ENCODE data around the gene ALCAM. TPM values are rescaled to one million over a fixed set of nuclear protein-coding genes. Genes with fewer than 3 reads are reported as not detected.

Gene ALCAM
- total RNA-seq, 4 donors from 2014 or later: 7.3 to 249 (median 26.8) TPM

GRCh38 chr3:105424412-105425152 is 57.9 kb downstream of the ALCAM start:
- TF ChIP-seq, protein P1, sequence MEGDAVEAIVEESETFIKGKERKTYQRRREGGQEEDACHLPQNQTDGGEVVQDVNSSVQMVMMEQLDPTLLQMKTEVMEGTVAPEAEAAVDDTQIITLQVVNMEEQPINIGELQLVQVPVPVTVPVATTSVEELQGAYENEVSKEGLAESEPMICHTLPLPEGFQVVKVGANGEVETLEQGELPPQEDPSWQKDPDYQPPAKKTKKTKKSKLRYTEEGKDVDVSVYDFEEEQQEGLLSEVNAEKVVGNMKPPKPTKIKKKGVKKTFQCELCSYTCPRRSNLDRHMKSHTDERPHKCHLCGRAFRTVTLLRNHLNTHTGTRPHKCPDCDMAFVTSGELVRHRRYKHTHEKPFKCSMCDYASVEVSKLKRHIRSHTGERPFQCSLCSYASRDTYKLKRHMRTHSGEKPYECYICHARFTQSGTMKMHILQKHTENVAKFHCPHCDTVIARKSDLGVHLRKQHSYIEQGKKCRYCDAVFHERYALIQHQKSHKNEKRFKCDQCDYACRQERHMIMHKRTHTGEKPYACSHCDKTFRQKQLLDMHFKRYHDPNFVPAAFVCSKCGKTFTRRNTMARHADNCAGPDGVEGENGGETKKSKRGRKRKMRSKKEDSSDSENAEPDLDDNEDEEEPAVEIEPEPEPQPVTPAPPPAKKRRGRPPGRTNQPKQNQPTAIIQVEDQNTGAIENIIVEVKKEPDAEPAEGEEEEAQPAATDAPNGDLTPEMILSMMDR (IDR thresholded peaks at IDR 0.05; ENCODE audit: low read depth): no peak

GRCh38 chr3:105425153-105425502 is 58.4 kb downstream of the ALCAM start:
- TF ChIP-seq, protein P1 (IDR thresholded peaks at IDR 0.05; ENCODE audit: low read depth): no peak

DNA sequence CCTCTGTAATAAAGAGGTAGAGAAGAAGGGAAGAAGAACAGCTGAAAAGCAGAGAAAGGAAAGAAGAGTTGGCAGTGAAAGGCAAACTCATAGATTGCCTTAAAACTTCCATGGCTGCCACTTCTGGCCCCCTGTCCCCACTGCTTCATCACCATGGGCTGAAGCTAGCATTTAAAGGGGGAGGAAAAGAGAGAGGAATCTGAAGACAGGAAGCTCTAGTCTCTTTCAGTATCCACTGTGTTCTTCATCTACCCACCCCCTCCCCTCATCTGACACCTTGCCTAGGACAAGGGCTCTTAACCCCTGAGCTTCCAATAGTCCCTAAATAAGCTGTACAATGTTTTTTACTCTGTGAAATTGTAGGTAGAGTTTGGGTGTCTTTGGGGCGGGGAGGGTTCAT is 60.6 kb downstream of the ALCAM start:
- TF ChIP-seq, protein P1 (IDR thresholded peaks at IDR 0.05; ENCODE audit: low read depth): no peak

DNA sequence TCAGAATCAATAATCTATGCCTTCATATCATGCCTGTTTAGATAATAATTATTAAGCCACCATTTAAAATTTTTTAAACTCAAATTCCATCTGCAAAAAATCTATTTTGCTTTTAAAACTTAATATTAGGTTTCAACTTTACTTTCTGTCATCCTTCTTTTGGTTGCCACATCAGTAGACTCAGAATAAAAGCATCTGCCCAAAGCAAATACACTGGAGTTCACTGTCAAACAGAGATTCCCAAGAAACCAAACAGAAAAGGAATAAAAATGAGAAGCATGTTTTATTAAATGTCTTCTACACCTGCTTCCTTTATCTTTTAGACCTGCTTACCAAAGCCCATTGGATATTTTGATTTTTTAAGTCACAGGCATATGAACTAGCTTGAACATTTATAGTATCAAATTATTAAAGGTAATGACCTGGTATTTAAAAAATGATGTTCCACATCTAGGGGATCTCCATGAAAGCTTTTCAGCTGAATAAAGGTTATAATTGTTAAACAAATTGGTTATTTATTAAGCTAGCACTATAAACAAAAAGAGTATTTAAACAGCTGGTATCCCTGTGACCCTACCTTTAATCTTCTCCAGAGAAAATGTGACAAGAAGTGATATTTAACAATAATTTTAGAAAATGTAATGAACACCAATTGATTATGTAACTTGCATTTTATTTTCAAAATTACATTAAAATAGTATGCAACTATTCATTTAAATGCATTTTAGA is 62.5 kb downstream of the ALCAM start:
- TF ChIP-seq, protein P1 (IDR thresholded peaks at IDR 0.05; ENCODE audit: low read depth): no peak

DNA sequence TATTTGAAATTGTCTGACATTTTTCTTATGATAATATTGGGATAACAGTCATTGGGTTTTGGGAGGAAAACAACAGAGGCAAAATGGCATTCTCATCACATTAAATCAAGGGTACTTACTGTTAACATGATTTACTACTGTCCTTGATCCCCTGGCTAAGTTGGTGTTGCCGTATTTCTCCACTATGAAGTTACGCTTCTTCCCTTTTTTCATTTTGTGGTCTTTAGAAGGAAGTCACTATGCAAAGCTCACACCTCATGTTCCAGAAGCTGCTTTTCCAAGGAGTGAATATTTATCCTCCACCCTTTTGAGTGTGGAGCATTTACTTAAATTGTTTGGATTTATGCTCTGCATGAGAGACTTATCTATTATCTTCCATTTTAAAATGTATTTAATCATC is 63.7 kb downstream of the ALCAM start:
- TF ChIP-seq, protein P1 (IDR thresholded peaks at IDR 0.05; ENCODE audit: low read depth): no peak

GRCh38 chr3:105431200-105431599 is 64.5 kb downstream of the ALCAM start:
- TF ChIP-seq, protein P1 (IDR thresholded peaks at IDR 0.05; ENCODE audit: low read depth): no peak

DNA sequence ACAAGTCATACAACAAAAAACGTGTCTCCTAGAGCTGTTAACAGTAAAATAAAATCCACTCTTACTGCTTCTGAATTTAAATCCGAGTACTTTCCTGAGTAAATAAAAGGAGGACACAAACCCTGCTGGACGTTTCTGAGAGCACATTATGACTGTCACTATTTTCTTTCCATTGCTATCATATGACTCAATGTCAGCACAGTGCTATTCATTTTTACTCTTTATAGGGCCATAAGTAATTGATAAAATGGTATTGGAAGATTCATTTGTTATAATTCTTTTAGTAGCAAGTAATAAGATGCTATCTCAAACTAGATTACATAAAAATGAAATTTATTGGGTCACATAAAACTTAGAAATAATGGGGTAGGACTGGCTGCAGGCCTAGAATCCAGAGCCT is 68.6 kb downstream of the ALCAM start:
- TF ChIP-seq, protein P1 (IDR thresholded peaks at IDR 0.05; ENCODE audit: low read depth): no peak

Measured in subcutaneous adipose tissue (tissue), 4 donors.